Transverse colon (tissue), 4 donors: ENCODE data around the gene PRDM5. TPM values are rescaled to one million over a fixed set of nuclear protein-coding genes. Genes with fewer than 3 reads are reported as not detected.

Source experiments
- DNase-seq: peaks from one replicate; pipeline ENCODE4 v3.0.0-alpha.2; 2019
- H3K27ac ChIP-seq, 4 donors: fragments of 200-600 bp; sonication (generic); 2 replicates each; pipeline ENCODE4 v1.5.1; 2016 to 2018; ENCODE audit warnings: inconsistent platforms in 4 of 4
- H3K27me3 ChIP-seq: fragments of 200-600 bp; sonication (generic); 2 replicates; pipeline ENCODE4 v1.5.1; 2017; ENCODE audit warnings: inconsistent platforms
- H3K36me3 ChIP-seq, 4 donors: fragments of 200-600 bp; sonication (generic); 2 replicates each; pipeline ENCODE4 v1.5.1; 2017 to 2019; ENCODE audit warnings: inconsistent platforms in 4 of 4
- H3K4me1 ChIP-seq, 4 donors: fragments of 200-600 bp; sonication (generic); 2 replicates each; pipeline ENCODE4 v1.5.1; 2017 to 2020; ENCODE audit warnings: inconsistent platforms in 4 of 4
- H3K4me3 ChIP-seq, 4 donors: fragments of 200-600 bp; sonication (generic); 1 replicate in 1 of 4; 2 replicates in 3 of 4; pipeline versions ENCODE4 v1.5.1 to v1.6.1; 2017 to 2019; ENCODE audit warnings: inconsistent platforms in 4 of 4
- H3K9me3 ChIP-seq, 2 donors: fragments of 200-600 bp; sonication (generic); 2 replicates each; pipeline ENCODE4 v1.5.1; 2017 to 2019; ENCODE audit warnings: inconsistent platforms in 2 of 2
- EP300 ChIP-seq: sonication (generic); formaldehyde crosslinking; IDR thresholded peaks from one replicate; pipeline ENCODE4 v1.6.1; 2017; ENCODE audit warnings: antibody characterized with exemption, low read depth
- POLR2A ChIP-seq: fragments of 450-650 bp; IDR thresholded peaks from one replicate; pipeline ENCODE4 v1.6.1; 2016; ENCODE audit warnings: antibody characterized with exemption, mild to moderate bottlenecking, moderate library complexity
- POLR2AphosphoS5 ChIP-seq, 3 donors: sonication (generic); formaldehyde crosslinking; IDR thresholded peaks; one replicate each; pipeline ENCODE4 v1.6.1; 2016; ENCODE audit warnings: antibody characterized with exemption in 3 of 3
- WGBS, 2 donors: methylation state at CpG; one replicate each; pipeline ENCODE4 v1.1.5; 2018; ENCODE audit warnings: low coverage in 1 of 2; 5-methylcytosine and 5-hydroxymethylcytosine counted together
- in situ Hi-C, 4 donors: fragments of 200-750 bp; cut with MboI; loops; one replicate each; pipeline versions ENCODE4 v1.15.0 to v1.15.1; 2017; ENCODE audit warnings: low sequenced_read_pairs in 3 of 4, low pct_ligation_motif_present in 1 of 4, low pct_unique_long_range_greater_than_20kb in 1 of 4
- intact Hi-C: fragments of 100-400 bp; cut with DNase I; formaldehyde crosslinking; loops from one replicate; pipeline ENCODE4 v1.15.1; 2023; ENCODE audit warnings: low total_unique reads
- total RNA-seq, 4 donors: library from RNA; depleted of rRNA; stranded (reverse); fragments of >200 nt; gene quantifications; one replicate each; pipeline ENCODE4 v1.1.0, GENCODE V29; 2016
- TF ChIP-seq, protein P1 (sequence below), 5 experiments: fragments of 200-600 bp in 3 of 5; fragments of 450-650 bp in 2 of 5; sonication (generic) in 3 of 5; IDR thresholded peaks; 1 replicate in 2 of 5; 2 replicates in 3 of 5; pipeline ENCODE4 v1.5.1; 2016 to 2017; ENCODE audit warnings: antibody characterized with exemption in 5 of 5, inconsistent platforms in 3 of 5, mild to moderate bottlenecking in 2 of 5, moderate library complexity in 1 of 5

PRDM5 gene
- total RNA-seq, 4 donors from 2014 or later = 3.8 to 7.9 (median 6.9) TPM

GRCh38 chr4:120920666-120921065 lies 1.9 kb downstream of the PRDM5 start:
- no peak overlapping the region for H3K27ac ChIP-seq
- 88 to 91% methylated on average over 2 of the region's 2 CpGs for WGBS, 2 donors
- no peak for DNase-seq

GRCh38 chr4:120919358-120919757 lies 3.2 kb downstream of the PRDM5 start:
- peaks cover 9 to 23% (median 16%) of the 10 kb centered on the region in 4 donors for H3K4me1 ChIP-seq
- intact Hi-C loops = no loop called here
- in situ Hi-C loops = no loop called here
- H3K27ac ChIP-seq = peak overlapping the region in 2 of 4 donors; percentile 18 to 33
- TF ChIP-seq, protein P1, sequence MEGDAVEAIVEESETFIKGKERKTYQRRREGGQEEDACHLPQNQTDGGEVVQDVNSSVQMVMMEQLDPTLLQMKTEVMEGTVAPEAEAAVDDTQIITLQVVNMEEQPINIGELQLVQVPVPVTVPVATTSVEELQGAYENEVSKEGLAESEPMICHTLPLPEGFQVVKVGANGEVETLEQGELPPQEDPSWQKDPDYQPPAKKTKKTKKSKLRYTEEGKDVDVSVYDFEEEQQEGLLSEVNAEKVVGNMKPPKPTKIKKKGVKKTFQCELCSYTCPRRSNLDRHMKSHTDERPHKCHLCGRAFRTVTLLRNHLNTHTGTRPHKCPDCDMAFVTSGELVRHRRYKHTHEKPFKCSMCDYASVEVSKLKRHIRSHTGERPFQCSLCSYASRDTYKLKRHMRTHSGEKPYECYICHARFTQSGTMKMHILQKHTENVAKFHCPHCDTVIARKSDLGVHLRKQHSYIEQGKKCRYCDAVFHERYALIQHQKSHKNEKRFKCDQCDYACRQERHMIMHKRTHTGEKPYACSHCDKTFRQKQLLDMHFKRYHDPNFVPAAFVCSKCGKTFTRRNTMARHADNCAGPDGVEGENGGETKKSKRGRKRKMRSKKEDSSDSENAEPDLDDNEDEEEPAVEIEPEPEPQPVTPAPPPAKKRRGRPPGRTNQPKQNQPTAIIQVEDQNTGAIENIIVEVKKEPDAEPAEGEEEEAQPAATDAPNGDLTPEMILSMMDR (IDR thresholded peaks at IDR 0.05) = peak in 1 of 5 experiments; percentile 11
- TF ChIP-seq POLR2AphosphoS5 (IDR thresholded peaks at IDR 0.05) = no peak
- TF ChIP-seq POLR2A = no peak
- no peak for TF ChIP-seq EP300
- no peak for DNase-seq
- H3K27me3 ChIP-seq = no peaks in the 10 kb centered on the region
- H3K36me3 ChIP-seq = no peaks in the 10 kb centered on the region
- no peaks in the 10 kb centered on the region for H3K9me3 ChIP-seq
- no peak overlapping the region for H3K4me3 ChIP-seq
- WGBS, 2 donors = 82 to 100% methylated on average over 1 of the region's 1 CpG

More at GRCh38 chr4:120920666-120921065, 1.9 kb downstream of the PRDM5 start:
- in situ Hi-C loops (no loop called here), intact Hi-C loops (no loop called here)
- no peak overlapping the region for H3K4me3 ChIP-seq
- H3K9me3 ChIP-seq = no peaks in the 10 kb centered on the region
- no peaks in the 10 kb centered on the region for H3K27me3 ChIP-seq
- H3K36me3 ChIP-seq = no peaks in the 10 kb centered on the region
- H3K4me1 ChIP-seq = peaks cover 9 to 23% (median 16%) of the 10 kb centered on the region in 4 donors
- TF ChIP-seq POLR2AphosphoS5 (IDR thresholded peaks at IDR 0.05) (no peak), EP300 (no peak), POLR2A (no peak)
- TF ChIP-seq, protein P1 (IDR thresholded peaks at IDR 0.05) = no peak

DNA sequence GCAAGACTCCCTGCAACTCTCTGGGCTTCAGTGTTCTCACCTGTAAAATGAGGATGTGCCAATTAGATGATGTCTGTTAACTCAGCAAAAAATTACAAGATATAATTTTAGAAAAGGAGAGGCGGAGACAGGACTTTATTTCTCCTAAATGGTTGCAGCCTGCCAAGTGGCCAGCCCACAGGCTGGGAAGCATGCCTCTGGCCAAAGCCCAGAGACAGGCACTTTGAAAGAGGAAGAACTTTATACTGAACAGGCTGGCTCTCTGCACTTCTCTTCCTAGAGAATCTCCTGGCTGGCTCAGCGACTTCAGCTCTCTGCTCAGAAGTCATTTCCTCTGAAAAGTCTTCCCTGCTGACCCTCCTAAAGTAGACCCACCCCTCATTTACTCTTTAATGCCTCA lies 3.7 kb downstream of the PRDM5 start:
- H3K27ac ChIP-seq = peak overlapping the region in 2 of 4 donors; percentile 18 to 33
- H3K4me3 ChIP-seq = no peak overlapping the region
- in situ Hi-C loops (no loop called here), intact Hi-C loops (no loop called here)
- peaks cover 9 to 23% (median 16%) of the 10 kb centered on the region in 4 donors for H3K4me1 ChIP-seq
- no peaks in the 10 kb centered on the region for H3K36me3 ChIP-seq
- DNase-seq = peak; percentile 13
- no peak for TF ChIP-seq EP300
- no peak for TF ChIP-seq POLR2AphosphoS5 (IDR thresholded peaks at IDR 0.05)
- no peak for TF ChIP-seq POLR2A
- TF ChIP-seq, protein P1 (IDR thresholded peaks at IDR 0.05) = no peak
- H3K9me3 ChIP-seq = no peaks in the 10 kb centered on the region
- WGBS, 2 donors = 0 to 9% methylated on average over 1 to 2 of the region's 2 CpGs
- H3K27me3 ChIP-seq = no peaks in the 10 kb centered on the region

GRCh38 chr4:120918092-120918491 lies 4.4 kb downstream of the PRDM5 start:
- no peaks in the 10 kb centered on the region for H3K27me3 ChIP-seq
- no peaks in the 10 kb centered on the region for H3K36me3 ChIP-seq
- H3K4me3 ChIP-seq = no peak overlapping the region
- in situ Hi-C loops = no loop called here
- H3K27ac ChIP-seq = no peak overlapping the region
- 39 to 67% methylated on average over 1 to 2 of the region's 2 CpGs for WGBS, 2 donors
- no peak for DNase-seq
- intact Hi-C loops = no loop called here
- TF ChIP-seq EP300 (no peak), POLR2A (no peak), POLR2AphosphoS5 (IDR thresholded peaks at IDR 0.05) (no peak)
- TF ChIP-seq, protein P1 (IDR thresholded peaks at IDR 0.05) = no peak
- peaks cover 9 to 23% (median 14%) of the 10 kb centered on the region in 4 donors for H3K4me1 ChIP-seq
- no peaks in the 10 kb centered on the region for H3K9me3 ChIP-seq
